Activated CD8-positive, alpha-beta memory T cell treated with anti-CD3 and anti-CD28 coated beads for 24 hours (primary cell): ENCODE data around the gene MXD1.
A peak's percentile ranks its signal among the peaks of the same experiment; 100 is the strongest.
"Not testable (repeated sequence)": the region's sequence is repeated elsewhere in the genome, so short reads cannot be mapped to it uniquely, and the experiment has no call there.

Experiments
- DNase-seq: peaks from one replicate; pipeline ENCODE4 v3.0.0-alpha.2; 2020

MXD1 gene

GRCh38 chr2:69933839-69934613 is 19.1 kb downstream of the MXD1 start:
- no peak for DNase-seq

- no peak for DNase-seq
Observed at GRCh38 chr2:69934614-69934908, 19.7 kb downstream of the MXD1 start.

- DNase-seq: no peak
Observed at GRCh38 chr2:69935011-69935410, 20.1 kb downstream of the MXD1 start.

- DNase-seq: no peak
Observed at GRCh38 chr2:69936906-69937305, 22.0 kb downstream of the MXD1 start.

GRCh38 chr2:69937968-69938367 is 23.1 kb downstream of the MXD1 start:
- DNase-seq: no peak

GRCh38 chr2:69939722-69940121 is 24.8 kb downstream of the MXD1 start:
- DNase-seq: no peak

- no peak for DNase-seq
Observed at GRCh38 chr2:69940691-69941090, 25.8 kb downstream of the MXD1 start.

GRCh38 chr2:69943000-69943842 is 28.3 kb downstream of the MXD1 start:
- DNase-seq: no peak

GRCh38 chr2:69943843-69944525 is 29.1 kb downstream of the MXD1 start:
- DNase-seq: no peak

- DNase-seq: no peak
Observed at GRCh38 chr2:69944756-69945155, 29.8 kb downstream of the MXD1 start.

- DNase-seq: no peak
Observed at GRCh38 chr2:69945441-69945840, 30.5 kb downstream of the MXD1 start.

- no peak for DNase-seq
Observed at GRCh38 chr2:69945941-69946340, 31.0 kb downstream of the MXD1 start.

- peak; percentile 69 for DNase-seq
Observed at GRCh38 chr2:69946351-69947324, 31.7 kb downstream of the MXD1 start.

GRCh38 chr2:69947325-69947931 is 32.5 kb downstream of the MXD1 start:
- no peak for DNase-seq

GRCh38 chr2:69948032-69948962 is 33.4 kb downstream of the MXD1 start:
- DNase-seq: no peak

- DNase-seq: no peak
Observed at GRCh38 chr2:69948963-69949645, 34.2 kb downstream of the MXD1 start.

- DNase-seq: no peak
Observed at GRCh38 chr2:69950241-69950640, 35.3 kb downstream of the MXD1 start.

- DNase-seq: not testable (repeated sequence)
Observed at GRCh38 chr2:69950671-69951070, 35.8 kb downstream of the MXD1 start.

GRCh38 chr2:69952336-69953115 is 37.6 kb downstream of the MXD1 start:
- DNase-seq: no peak

- no peak for DNase-seq
Observed at GRCh38 chr2:69954084-69954483, 39.2 kb downstream of the MXD1 start.
